DND-41 (cell line): Measurements from ENCODE around the gene NEK7.

Experiments
- EZH2 ChIP-seq: IDR thresholded peaks from 3 replicates; pipeline ENCODE4 v1.6.1; 2012; ENCODE audit warnings: borderline replicate concordance, low read depth, mild to moderate bottlenecking, moderate library complexity, low read length, inconsistent platforms; ENCODE audit not compliant: severe bottlenecking
- TF ChIP-seq, protein P1 (sequence below): IDR thresholded peaks from 2 replicates; pipeline ENCODE4 v1.5.1; 2012; ENCODE audit warnings: borderline replicate concordance, low read length, moderate library complexity, mild to moderate bottlenecking; ENCODE audit not compliant: poor library complexity, severe bottlenecking; ENCODE audit errors: extremely low read depth

DNA sequence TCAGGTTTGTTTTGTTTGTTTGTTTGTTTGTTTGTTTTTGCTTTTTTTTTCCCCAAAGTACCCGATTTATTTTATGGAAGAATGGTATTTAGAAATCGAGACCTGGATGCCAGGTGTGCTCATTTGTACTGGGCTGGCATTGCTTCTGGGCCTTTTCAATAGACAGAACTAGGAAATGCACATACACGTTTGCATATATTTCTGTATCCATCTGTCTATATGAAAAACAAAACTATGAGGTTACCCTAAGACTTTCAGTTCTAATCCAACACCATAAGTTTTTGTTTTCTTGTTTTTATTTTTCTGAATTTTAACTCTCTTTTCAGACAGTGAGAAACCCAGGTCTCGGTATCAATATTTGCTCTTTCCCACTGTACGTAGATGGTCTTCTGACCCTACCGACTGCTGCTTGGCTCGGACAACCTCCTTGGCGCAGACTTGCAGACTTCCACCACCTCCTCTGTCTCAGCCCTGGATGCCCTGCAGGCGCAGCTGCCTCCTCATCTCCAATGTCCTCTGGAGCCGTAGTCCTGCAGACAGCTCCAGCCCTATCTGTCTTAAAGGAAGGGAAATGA, 171.7 kb downstream of the NEK7 start:
- TF ChIP-seq, protein P1, sequence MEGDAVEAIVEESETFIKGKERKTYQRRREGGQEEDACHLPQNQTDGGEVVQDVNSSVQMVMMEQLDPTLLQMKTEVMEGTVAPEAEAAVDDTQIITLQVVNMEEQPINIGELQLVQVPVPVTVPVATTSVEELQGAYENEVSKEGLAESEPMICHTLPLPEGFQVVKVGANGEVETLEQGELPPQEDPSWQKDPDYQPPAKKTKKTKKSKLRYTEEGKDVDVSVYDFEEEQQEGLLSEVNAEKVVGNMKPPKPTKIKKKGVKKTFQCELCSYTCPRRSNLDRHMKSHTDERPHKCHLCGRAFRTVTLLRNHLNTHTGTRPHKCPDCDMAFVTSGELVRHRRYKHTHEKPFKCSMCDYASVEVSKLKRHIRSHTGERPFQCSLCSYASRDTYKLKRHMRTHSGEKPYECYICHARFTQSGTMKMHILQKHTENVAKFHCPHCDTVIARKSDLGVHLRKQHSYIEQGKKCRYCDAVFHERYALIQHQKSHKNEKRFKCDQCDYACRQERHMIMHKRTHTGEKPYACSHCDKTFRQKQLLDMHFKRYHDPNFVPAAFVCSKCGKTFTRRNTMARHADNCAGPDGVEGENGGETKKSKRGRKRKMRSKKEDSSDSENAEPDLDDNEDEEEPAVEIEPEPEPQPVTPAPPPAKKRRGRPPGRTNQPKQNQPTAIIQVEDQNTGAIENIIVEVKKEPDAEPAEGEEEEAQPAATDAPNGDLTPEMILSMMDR: no peak
- TF ChIP-seq EZH2: no peak
